Left lung (tissue), 10 donors: ENCODE data around the gene ANK2. TPM values are rescaled to one million over a fixed set of nuclear protein-coding genes. Genes with fewer than 3 reads are reported as not detected.

ENCODE experiments used
- ATAC-seq: fragments of 200-7000 bp; cut with Tn5 transposase; one replicate; pipeline ENCODE4 v1.9.1; 2020; ENCODE audit warnings: moderate library complexity
- DNase-seq, 4 donors: peaks; one replicate each; pipeline ENCODE4 v3.0.0-alpha.2; 2013 to 2020
- H3K27ac ChIP-seq, 2 donors: fragments of 200-600 bp; sonication (generic) in 1 of 2; one replicate each; pipeline versions ENCODE4 v1.5.0 to v1.8.0; 2020 to 2021
- H3K27me3 ChIP-seq, 2 donors: fragments of 200-600 bp; sonication (generic) in 1 of 2; one replicate each; pipeline versions ENCODE4 v1.5.0 to v1.8.0; 2020 to 2021
- H3K36me3 ChIP-seq, 2 donors: fragments of 200-600 bp; sonication (generic) in 1 of 2; one replicate each; pipeline versions ENCODE4 v1.5.0 to v1.8.0; 2020 to 2021
- H3K4me1 ChIP-seq, 2 donors: fragments of 200-600 bp; one replicate each; pipeline ENCODE4 v1.8.0; 2021
- H3K4me3 ChIP-seq, 2 donors: fragments of 200-600 bp; sonication (generic) in 1 of 2; one replicate each; pipeline versions ENCODE4 v1.5.0 to v1.8.0; 2020 to 2021; ENCODE audit warnings: mild to moderate bottlenecking in 1 of 2
- H3K9me3 ChIP-seq, 2 donors: fragments of 200-600 bp; sonication (generic) in 1 of 2; one replicate each; pipeline versions ENCODE4 v1.5.0 to v1.8.0; 2020 to 2021
- intact Hi-C, 2 donors: fragments of 100-400 bp; cut with DNase I; formaldehyde crosslinking; loops; one replicate each; pipeline versions ENCODE4 v1.11.2 to v1.14.2; 2022
- polyA plus RNA-seq, 6 donors: library from polyadenylated mRNA; unstranded; fragments of 120-200 nt; gene quantifications; one replicate each; pipeline ENCODE4 v1.2.1, GENCODE V29; 2013; ENCODE audit not compliant: insufficient read length in 6 of 6
- total RNA-seq, 2 donors: library from RNA; stranded (reverse); fragmentation: NEBNext Ultra II Directional; extraction: Animal tissue kit (Norgen Biotek cat#: 25700); gene quantifications; one replicate each; pipeline ENCODE4 v1.2.1, GENCODE V29; 2021
- TF ChIP-seq, protein P1 (sequence below), 2 donors: fragments of 200-600 bp; sonication (generic) in 1 of 2; IDR thresholded peaks; one replicate each; pipeline versions ENCODE4 v1.5.0 to v1.8.0; 2021; ENCODE audit warnings: antibody characterized with exemption in 2 of 2
- donor health status: DM: no; HTN: yes; CAD: no.
- donor health status: DM: no; HTN: no; CAD: no.

Gene ANK2
- total and polyA plus RNA-seq, 8 donors = 18.2 to 33.2 (median 28.8) TPM

DNA sequence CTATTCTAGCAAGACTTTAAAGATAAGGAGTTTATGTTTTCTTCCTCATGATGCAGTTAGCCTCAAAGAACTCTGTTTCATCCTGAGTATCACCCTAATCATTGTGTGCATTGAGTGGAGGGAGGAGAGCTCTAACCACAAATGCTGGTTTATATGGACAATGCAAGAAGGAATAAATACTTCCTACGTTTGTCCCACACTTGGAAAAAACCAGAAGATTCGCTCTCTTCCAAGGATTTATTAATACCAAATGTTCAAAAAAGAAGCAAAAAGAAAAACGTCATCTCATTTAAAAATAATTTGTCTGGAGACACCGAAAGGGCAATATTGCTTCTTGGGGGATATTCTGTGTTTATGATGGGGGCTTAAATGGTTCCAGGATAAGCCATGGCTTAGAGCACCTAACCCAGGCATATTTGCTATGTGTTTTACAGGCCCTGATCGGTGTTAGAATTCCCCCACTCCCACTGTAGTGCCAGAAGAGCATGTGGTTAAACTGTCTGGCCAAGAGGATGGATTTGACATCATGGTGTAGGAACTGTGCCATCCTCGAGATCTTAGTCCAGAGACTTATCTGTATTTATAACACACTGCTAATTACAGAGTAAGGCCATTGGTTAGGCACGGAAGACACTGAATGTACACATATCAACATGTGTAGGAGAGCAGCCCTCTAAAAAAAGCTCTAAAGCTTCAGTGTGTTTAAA is 227.2 kb downstream of the ANK2 start:
- TF ChIP-seq, protein P1, sequence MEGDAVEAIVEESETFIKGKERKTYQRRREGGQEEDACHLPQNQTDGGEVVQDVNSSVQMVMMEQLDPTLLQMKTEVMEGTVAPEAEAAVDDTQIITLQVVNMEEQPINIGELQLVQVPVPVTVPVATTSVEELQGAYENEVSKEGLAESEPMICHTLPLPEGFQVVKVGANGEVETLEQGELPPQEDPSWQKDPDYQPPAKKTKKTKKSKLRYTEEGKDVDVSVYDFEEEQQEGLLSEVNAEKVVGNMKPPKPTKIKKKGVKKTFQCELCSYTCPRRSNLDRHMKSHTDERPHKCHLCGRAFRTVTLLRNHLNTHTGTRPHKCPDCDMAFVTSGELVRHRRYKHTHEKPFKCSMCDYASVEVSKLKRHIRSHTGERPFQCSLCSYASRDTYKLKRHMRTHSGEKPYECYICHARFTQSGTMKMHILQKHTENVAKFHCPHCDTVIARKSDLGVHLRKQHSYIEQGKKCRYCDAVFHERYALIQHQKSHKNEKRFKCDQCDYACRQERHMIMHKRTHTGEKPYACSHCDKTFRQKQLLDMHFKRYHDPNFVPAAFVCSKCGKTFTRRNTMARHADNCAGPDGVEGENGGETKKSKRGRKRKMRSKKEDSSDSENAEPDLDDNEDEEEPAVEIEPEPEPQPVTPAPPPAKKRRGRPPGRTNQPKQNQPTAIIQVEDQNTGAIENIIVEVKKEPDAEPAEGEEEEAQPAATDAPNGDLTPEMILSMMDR (IDR thresholded peaks at IDR 0.05) = no peak
- H3K9me3 ChIP-seq = no peaks in the 10 kb centered on the region
- no peaks in the 10 kb centered on the region for H3K27me3 ChIP-seq
- no peaks in the 10 kb centered on the region for H3K36me3 ChIP-seq
- no peak for ATAC-seq
- intact Hi-C loops = no loop called here
- H3K4me3 ChIP-seq = no peak overlapping the region
- H3K27ac ChIP-seq = no peak overlapping the region
- no peaks in the 10 kb centered on the region for H3K4me1 ChIP-seq
- DNase-seq = no peak

DNA sequence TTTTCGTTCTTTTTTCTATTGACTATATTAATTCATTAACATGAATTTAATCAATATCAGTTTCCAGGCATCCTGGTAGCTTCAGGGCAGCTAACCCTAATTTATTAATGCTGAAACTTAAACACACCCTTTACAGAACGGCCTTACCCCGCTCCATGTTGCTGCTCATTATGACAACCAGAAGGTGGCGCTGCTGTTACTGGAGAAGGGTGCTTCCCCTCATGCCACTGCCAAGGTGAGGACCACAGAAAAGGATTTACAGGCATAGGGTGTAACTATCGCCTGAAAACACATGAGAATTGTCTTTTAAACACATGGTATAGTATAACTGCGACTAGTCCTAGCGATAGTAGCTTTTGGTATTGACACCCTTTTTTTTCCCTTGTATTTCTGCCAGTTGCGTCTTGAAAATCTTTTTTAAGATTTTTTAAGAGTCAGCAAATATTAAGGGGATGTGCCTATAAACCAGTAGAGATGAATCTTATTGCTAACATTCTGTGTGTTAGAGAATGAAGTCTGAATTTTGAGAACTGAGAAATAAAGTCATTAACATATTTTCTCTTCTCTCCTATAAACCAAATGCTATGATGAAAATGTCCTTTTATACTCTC is 229.0 kb downstream of the ANK2 start:
- ATAC-seq (peak; percentile 97), DNase-seq (peak in 3 of 4 donors; percentile 50 to 86 (median 63))
- intact Hi-C loops = no loop called here
- Histone ChIP-seq H3K27me3 (no peaks in the 10 kb centered on the region), H3K4me1 (no peaks in the 10 kb centered on the region), H3K27ac (no peak overlapping the region), H3K36me3 (no peaks in the 10 kb centered on the region), H3K9me3 (no peaks in the 10 kb centered on the region), H3K4me3 (no peak overlapping the region)
- TF ChIP-seq, protein P1 (IDR thresholded peaks at IDR 0.05) = peak; percentile 59 to 65

- H3K4me1 ChIP-seq = no peaks in the 10 kb centered on the region
- no peak for ATAC-seq
- TF ChIP-seq, protein P1 (IDR thresholded peaks at IDR 0.05) = no peak
- DNase-seq = no peak
- no peaks in the 10 kb centered on the region for H3K36me3 ChIP-seq
- no peak overlapping the region for H3K27ac ChIP-seq
- H3K4me3 ChIP-seq = no peak overlapping the region
- H3K9me3 ChIP-seq = no peaks in the 10 kb centered on the region
- intact Hi-C loops = no loop called here
- no peaks in the 10 kb centered on the region for H3K27me3 ChIP-seq
Measured at GRCh38 chr4:113285501-113285900, 236.0 kb downstream of the ANK2 start.

GRCh38 chr4:113288257-113288656 is 238.8 kb downstream of the ANK2 start:
- Histone ChIP-seq H3K27ac (no peak overlapping the region), H3K4me1 (peaks cover 0 to 4% of the 10 kb centered on the region in 2 donors), H3K36me3 (no peaks in the 10 kb centered on the region), H3K4me3 (no peak overlapping the region), H3K9me3 (no peaks in the 10 kb centered on the region), H3K27me3 (no peaks in the 10 kb centered on the region)
- intact Hi-C loops = no loop called here
- no peak for DNase-seq
- ATAC-seq = no peak
- TF ChIP-seq, protein P1 (IDR thresholded peaks at IDR 0.05) = no peak

DNA sequence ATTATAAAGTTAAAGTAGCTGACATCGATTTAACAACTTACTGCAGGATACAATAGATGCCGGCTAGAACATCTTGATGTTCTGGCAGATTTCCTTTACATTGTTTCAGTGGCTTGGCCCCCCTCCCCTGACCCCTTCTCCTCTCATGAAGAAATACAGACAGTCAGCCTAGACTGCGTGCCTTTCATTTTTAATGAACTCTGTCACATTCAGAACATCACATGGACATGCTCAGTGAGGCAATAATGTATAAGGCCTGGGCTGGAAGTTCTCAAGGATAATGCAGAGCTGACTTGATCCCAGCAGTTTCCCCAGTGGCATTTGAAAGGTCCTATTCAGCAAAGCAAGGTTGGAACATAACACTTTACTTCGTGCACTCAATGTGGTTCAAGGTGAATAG is 239.2 kb downstream of the ANK2 start:
- no peak for ATAC-seq
- DNase-seq = no peak
- Histone ChIP-seq H3K9me3 (no peaks in the 10 kb centered on the region), H3K36me3 (no peaks in the 10 kb centered on the region), H3K4me3 (no peak overlapping the region), H3K4me1 (peaks cover 0 to 4% of the 10 kb centered on the region in 2 donors), H3K27ac (no peak overlapping the region), H3K27me3 (no peaks in the 10 kb centered on the region)
- intact Hi-C loops = no loop called here
- TF ChIP-seq, protein P1 (IDR thresholded peaks at IDR 0.05) = no peak
